Measurements from ENCODE around the gene MYADM.
"Not testable (repeated sequence)": the region's sequence is repeated elsewhere in the genome, so short reads cannot be mapped to it uniquely, and the experiment has no call there.

Gene MYADM, protein sequence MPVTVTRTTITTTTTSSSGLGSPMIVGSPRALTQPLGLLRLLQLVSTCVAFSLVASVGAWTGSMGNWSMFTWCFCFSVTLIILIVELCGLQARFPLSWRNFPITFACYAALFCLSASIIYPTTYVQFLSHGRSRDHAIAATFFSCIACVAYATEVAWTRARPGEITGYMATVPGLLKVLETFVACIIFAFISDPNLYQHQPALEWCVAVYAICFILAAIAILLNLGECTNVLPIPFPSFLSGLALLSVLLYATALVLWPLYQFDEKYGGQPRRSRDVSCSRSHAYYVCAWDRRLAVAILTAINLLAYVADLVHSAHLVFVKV

GRCh38 chr19:53867225-53868090 is at the start of gene MYADM:
Gene MYADM (plus strand): TSS chr19:53867883. CDS start chr19:53873530, 5,647 bp downstream.
- DNase-seq, result peak; percentile 99

- no peak for DNase-seq
These were observed 48.9 kb upstream of the MYADM start for GRCh38 chr19:53818756-53819155.

- no peak for DNase-seq
These were observed 47.8 kb upstream of the MYADM start for GRCh38 chr19:53819861-53820260.

- no peak for DNase-seq
These were observed 44.1 kb upstream of the MYADM start for GRCh38 chr19:53823380-53824120.

- no peak for DNase-seq
These were observed 43.5 kb upstream of the MYADM start, which contains the start of gene NLRP12 for GRCh38 chr19:53824134-53824611. Gene NLRP12 (minus strand): TSS chr19:53824314. CDS start chr19:53824174, 140 bp downstream.

- DNase-seq, result no peak
These were observed 40.8 kb upstream of the MYADM start for GRCh38 chr19:53826876-53827275.

GRCh38 chr19:53828531-53828930 is 39.2 kb upstream of the MYADM start:
- no peak for DNase-seq

- DNase-seq, result not testable (repeated sequence)
These were observed 34.8 kb upstream of the MYADM start for GRCh38 chr19:53832861-53833260.

- not testable (repeated sequence) for DNase-seq
These were observed 29.2 kb upstream of the MYADM start for GRCh38 chr19:53838446-53838845.

- not testable (repeated sequence) for DNase-seq
These were observed 27.4 kb upstream of the MYADM start for GRCh38 chr19:53840241-53840640.

DNA sequence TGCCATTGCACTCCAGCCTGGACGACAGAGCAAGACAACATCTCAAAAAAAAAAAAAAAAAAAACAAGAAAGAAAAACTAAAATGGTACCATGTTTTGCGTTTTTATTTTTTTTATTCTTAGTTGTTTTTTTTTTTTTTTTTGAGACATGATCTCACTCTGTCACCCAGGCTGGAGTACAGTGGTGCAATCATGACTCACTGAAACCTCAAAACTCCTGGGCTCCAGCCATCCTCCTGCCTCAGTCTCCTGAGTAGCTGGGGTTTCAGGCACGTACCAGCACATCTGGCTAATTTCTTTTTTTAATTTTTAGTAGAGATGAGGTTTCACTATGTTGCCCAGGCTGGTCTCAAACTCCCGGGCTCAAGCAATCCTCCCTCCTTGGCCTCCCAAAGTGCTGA is 26.8 kb upstream of the MYADM start:
- DNase-seq, result not testable (repeated sequence)

GRCh38 chr19:53844849-53845246 is 22.8 kb upstream of the MYADM start:
- no peak for DNase-seq

GRCh38 chr19:53847555-53847954 is 20.1 kb upstream of the MYADM start:
- DNase-seq, result no peak

GRCh38 chr19:53849237-53849676 is 18.4 kb upstream of the MYADM start:
- no peak for DNase-seq

DNA sequence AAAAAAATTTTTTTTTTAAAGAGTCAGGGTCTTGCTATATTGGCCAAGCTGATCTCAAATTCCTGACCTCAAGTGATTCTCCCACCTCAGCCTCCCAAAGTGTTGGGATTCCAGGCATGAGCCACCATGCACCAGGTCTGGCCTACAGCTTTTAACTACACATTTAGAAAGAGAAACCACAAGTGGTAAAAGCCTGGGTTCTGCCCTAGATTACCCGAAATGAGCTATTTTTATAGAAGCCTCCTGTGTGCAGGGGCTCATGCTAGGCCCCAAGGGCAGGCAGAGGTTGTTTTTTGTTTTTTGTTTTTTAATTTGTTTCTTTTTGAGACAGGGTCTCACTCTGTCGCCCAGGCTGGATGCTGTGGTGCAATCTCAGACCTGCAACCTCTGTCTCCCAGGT is 14.0 kb upstream of the MYADM start:
- no peak for DNase-seq

GRCh38 chr19:53864308-53864836 is 3.3 kb upstream of the MYADM start:
- no peak for DNase-seq

DNA sequence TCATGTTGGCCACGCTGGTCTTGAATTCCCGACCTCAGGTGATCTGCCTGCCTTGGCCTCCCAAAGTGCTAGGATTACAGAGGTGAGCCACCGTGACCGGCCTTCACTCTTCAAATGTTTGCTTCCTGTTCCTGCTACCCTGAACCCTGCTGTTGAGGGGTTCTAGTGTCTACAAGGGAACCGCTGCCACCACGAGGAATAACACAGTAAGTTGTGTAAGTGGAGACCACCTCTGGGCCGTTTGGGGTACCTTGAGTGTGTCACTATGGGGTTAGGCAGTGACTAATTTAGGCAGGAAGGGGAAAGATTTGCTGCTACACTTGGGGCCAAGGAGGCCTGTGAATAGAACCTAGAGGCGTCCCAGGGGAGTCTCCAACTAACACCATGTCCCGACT is 2.2 kb upstream of the MYADM start:
- no peak for DNase-seq

DNA sequence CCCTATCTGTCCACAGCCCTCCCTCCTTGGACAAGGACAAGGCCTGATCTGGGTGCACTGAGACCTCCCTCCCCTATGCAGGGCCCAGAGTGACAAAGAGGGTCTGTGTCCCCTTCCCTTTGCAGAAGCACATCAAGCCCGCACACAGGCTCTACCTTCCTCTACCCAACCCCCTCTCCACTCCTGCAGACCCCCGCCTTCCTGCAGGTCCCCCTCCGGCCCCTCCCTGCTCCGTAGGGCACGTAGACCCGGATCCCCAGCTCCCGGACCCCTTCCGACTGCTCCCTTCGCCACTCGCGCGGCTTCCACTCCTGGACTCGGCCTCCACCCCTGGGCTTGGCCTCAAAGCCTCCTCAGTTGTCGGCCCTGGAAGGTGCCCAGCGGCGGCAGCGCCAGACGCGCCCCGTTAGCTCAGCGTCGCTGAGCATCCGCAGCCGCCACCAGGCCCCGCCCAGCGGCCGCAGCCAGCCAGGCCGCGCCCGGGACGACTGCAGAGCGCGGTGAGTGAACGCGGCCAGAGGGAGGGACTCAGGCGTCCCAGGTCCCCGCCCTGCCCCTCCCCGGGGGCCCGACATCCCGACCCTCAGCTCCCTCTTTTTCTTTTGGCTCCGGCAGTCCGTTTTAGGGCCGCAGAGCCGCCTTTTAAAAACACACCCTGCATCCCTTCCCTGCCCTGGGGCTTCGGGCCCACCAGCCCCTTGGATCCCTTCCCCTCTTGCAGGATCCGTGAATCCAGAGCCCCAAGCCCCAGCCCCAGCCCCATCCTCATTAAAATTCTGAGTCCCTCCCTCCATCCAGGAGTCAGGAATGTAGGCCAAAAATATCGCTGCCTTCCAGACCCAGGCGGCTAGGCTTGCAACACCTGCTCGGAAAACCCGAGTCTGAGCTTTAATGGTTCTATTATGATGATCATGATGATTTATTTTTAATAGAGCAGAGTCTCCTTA is 1.5 kb upstream of the MYADM start:
- peak; percentile 6 for DNase-seq

- DNase-seq, result no peak
These were observed 838 bp upstream of the MYADM start for GRCh38 chr19:53866865-53867224.

- DNase-seq, result no peak
These were observed 608 bp downstream of the MYADM start for GRCh38 chr19:53868091-53868891.

Measured in DMS79 (cell line).